H1 (cell line): ENCODE data around the gene EPHA4. TPM values are rescaled to one million over a fixed set of nuclear protein-coding genes. Genes with fewer than 3 reads are reported as not detected.

Experiments used
- CTCF ChIA-PET: fragments of 300-600 bp; sonication (Branson Sonifier 250); formaldehyde crosslinking; loops from one replicate; lab custom pipeline; 2021; ENCODE audit not compliant: partially characterized antibody; lab: Charles Lee
- POLR2A ChIA-PET: fragments of 300-600 bp; sonication (Branson Sonifier 250); formaldehyde crosslinking; loops from one replicate; lab custom pipeline; 2021; ENCODE audit warnings: inconsistent platforms; ENCODE audit not compliant: partially characterized antibody; lab: Charles Lee
- DNase-seq, 2 experiments: peaks; one replicate each; pipeline versions ENCODE4 v3.0.0 to v3.0.0-alpha.2; 2010 to 2022; ENCODE audit warnings: low spot score in 2 of 2, low read depth in 1 of 2, mixed read lengths in 1 of 2
- FAIRE-seq: peaks from 2 replicates; lab custom pipeline; 2011; peaks lifted over from hg19 to GRCh38; lab: Jason Lieb, UNC
- H2AFZ ChIP-seq: 2 replicates; pipeline ENCODE4 v1.8.1; 2012; ENCODE audit warnings: low read length, inconsistent platforms
- H2AK5ac ChIP-seq: 2 replicates; pipeline ENCODE4 v1.6.1; 2013; ENCODE audit warnings: low read depth, low read length
- H2BK120ac ChIP-seq: replicated peaks from 2 replicates; pipeline ENCODE3; 2013; ENCODE audit warnings: low read depth, low read length, inconsistent platforms
- H2BK12ac ChIP-seq: 2 replicates; pipeline ENCODE4 v1.6.1; 2013; ENCODE audit warnings: low read depth, low read length
- H2BK15ac ChIP-seq: 2 replicates; pipeline ENCODE4 v1.6.1; 2013; ENCODE audit warnings: low read length
- H2BK20ac ChIP-seq: 2 replicates; pipeline ENCODE4 v1.6.1; 2013; ENCODE audit warnings: low read length
- H2BK5ac ChIP-seq: 2 replicates; pipeline ENCODE4 v1.6.1; 2013; ENCODE audit warnings: low read depth, low read length
- H3K14ac ChIP-seq: 2 replicates; pipeline ENCODE4 v1.6.1; 2013; ENCODE audit warnings: inconsistent platforms; ENCODE audit not compliant: insufficient read length
- H3K18ac ChIP-seq: 2 replicates; pipeline ENCODE4 v1.6.1; 2013; ENCODE audit warnings: low read length; ENCODE audit errors: extremely low read depth
- H3K23ac ChIP-seq: 2 replicates; pipeline ENCODE4 v1.6.1; 2013; ENCODE audit warnings: inconsistent platforms; ENCODE audit not compliant: insufficient read length
- H3K23me2 ChIP-seq: 2 replicates; pipeline ENCODE4 v1.6.1; 2013; ENCODE audit warnings: low read depth, low read length
- H3K27ac ChIP-seq: 2 replicates; pipeline ENCODE4 v1.6.1; 2011; ENCODE audit warnings: low read depth, low read length, inconsistent platforms
- H3K27me3 ChIP-seq, 4 experiments: replicated peaks in 1 of 4; 1 replicate in 1 of 4; 2 replicates in 3 of 4; pipeline versions ENCODE4 v1.6.1 to v1.8.1; 2011 to 2013; ENCODE audit warnings: low read length in 3 of 4, mild to moderate bottlenecking in 3 of 4, inconsistent platforms in 2 of 4, mixed read lengths in 2 of 4, moderate library complexity in 1 of 4; ENCODE audit not compliant: control insufficient read depth in 3 of 4, insufficient read depth in 3 of 4; ENCODE audit errors: extremely low read depth in 1 of 4
- H3K36me3 ChIP-seq, 4 experiments: 2 replicates each; pipeline versions ENCODE4 v1.6.1 to v1.8.1; 2011 to 2013; ENCODE audit warnings: mild to moderate bottlenecking in 4 of 4, low read length in 3 of 4, moderate library complexity in 2 of 4, control low read depth in 1 of 4, inconsistent platforms in 1 of 4; ENCODE audit not compliant: insufficient read depth in 4 of 4, control insufficient read depth in 2 of 4
- H3K4ac ChIP-seq: replicated peaks from 2 replicates; pipeline ENCODE3; 2013; ENCODE audit warnings: low read length, low read depth, mixed read lengths, inconsistent platforms; ENCODE audit not compliant: insufficient read length
- H3K4me1 ChIP-seq, 4 experiments: replicated peaks in 1 of 4; 1 replicate in 1 of 4; 2 replicates in 3 of 4; pipeline versions ENCODE4 v1.6.1 to v1.8.1; 2011 to 2013; ENCODE audit warnings: low read length in 3 of 4, inconsistent platforms in 2 of 4, mixed read lengths in 1 of 4; ENCODE audit not compliant: insufficient read depth in 4 of 4, control insufficient read depth in 3 of 4
- H3K4me2 ChIP-seq, 2 experiments: 2 replicates each; pipeline versions ENCODE4 v1.6.1 to v1.8.1; 2011 to 2013; ENCODE audit warnings: low read depth in 2 of 2, low read length in 2 of 2, control low read depth in 1 of 2, inconsistent platforms in 1 of 2, mild to moderate bottlenecking in 1 of 2; ENCODE audit not compliant: insufficient read depth in 1 of 2
- H3K4me3 ChIP-seq, 4 experiments: fragments of 200-600, 300-600 bp in 1 of 4; sonication (generic), shearing (Covaris generic), sonication (Bioruptor Twin) in 1 of 4; 2 replicates each; pipeline versions ENCODE4 v1.5.1 to v1.8.1; 2011 to 2016; ENCODE audit warnings: low read length in 4 of 4, low read depth in 3 of 4, control low read depth in 2 of 4, inconsistent platforms in 2 of 4, mild to moderate bottlenecking in 2 of 4, mixed read lengths in 1 of 4, moderate library complexity in 1 of 4; ENCODE audit not compliant: insufficient read depth in 2 of 4; ENCODE audit errors: extremely low read depth in 1 of 4
- H3K56ac ChIP-seq: replicated peaks from 2 replicates; pipeline ENCODE3; 2013; ENCODE audit warnings: low read depth, mild to moderate bottlenecking, mixed read lengths, low read length, inconsistent platforms; ENCODE audit not compliant: insufficient read length
- H3K79me1 ChIP-seq: 2 replicates; pipeline ENCODE4 v1.6.1; 2013; ENCODE audit warnings: low read depth, low read length, control low read depth
- H3K79me2 ChIP-seq, 2 experiments: 2 replicates each; pipeline versions ENCODE4 v1.6.1 to v1.8.1; 2012 to 2013; ENCODE audit warnings: low read length in 2 of 2, mild to moderate bottlenecking in 2 of 2, inconsistent platforms in 1 of 2; ENCODE audit not compliant: insufficient read depth in 2 of 2, control insufficient read depth in 1 of 2
- H3K9ac ChIP-seq, 4 experiments: replicated peaks in 1 of 4; 1 replicate in 1 of 4; 2 replicates in 3 of 4; pipeline versions ENCODE4 v1.6.1 to v1.8.1; 2011 to 2013; ENCODE audit warnings: low read depth in 3 of 4, low read length in 3 of 4, control low read depth in 2 of 4, mild to moderate bottlenecking in 2 of 4, moderate library complexity in 2 of 4, inconsistent platforms in 1 of 4; ENCODE audit errors: extremely low read depth in 1 of 4
- H3K9me3 ChIP-seq, 2 experiments: 2 replicates each; pipeline versions ENCODE4 v1.6.1 to v1.8.1; 2012 to 2013; ENCODE audit warnings: mild to moderate bottlenecking in 2 of 2, moderate library complexity in 2 of 2, control low read depth in 1 of 2, inconsistent platforms in 1 of 2, low read depth in 1 of 2, low read length in 1 of 2, mixed read lengths in 1 of 2; ENCODE audit not compliant: insufficient read depth in 2 of 2
- H4K20me1 ChIP-seq, 2 experiments: replicated peaks in 1 of 2; 2 replicates each; pipeline versions ENCODE3 to v1.8.1; 2011 to 2013; ENCODE audit warnings: inconsistent platforms in 2 of 2, low read length in 2 of 2, mild to moderate bottlenecking in 1 of 2; ENCODE audit not compliant: insufficient read depth in 2 of 2, control insufficient read depth in 1 of 2
- H4K5ac ChIP-seq: 2 replicates; pipeline ENCODE4 v1.6.1; 2013; ENCODE audit warnings: low read length, low read depth, mixed read lengths, inconsistent platforms; ENCODE audit not compliant: insufficient read length
- H4K8ac ChIP-seq: 2 replicates; pipeline ENCODE4 v1.8.0; 2013; ENCODE audit warnings: mild to moderate bottlenecking, moderate library complexity, low read length, inconsistent platforms; ENCODE audit not compliant: insufficient read depth; ENCODE audit errors: extremely low read depth
- H4K91ac ChIP-seq: replicated peaks from 2 replicates; pipeline ENCODE3; 2013; ENCODE audit warnings: low read length, mixed read lengths, inconsistent platforms; ENCODE audit not compliant: insufficient read length
- BRCA1 ChIP-seq: IDR thresholded peaks from 2 replicates; pipeline ENCODE4 v1.6.1; 2012; ENCODE audit warnings: low read depth, low read length, improper control_type of control experiment
- CBX8 ChIP-seq: fragments of 300-800, 300-1000 bp; sonication (generic); IDR thresholded peaks from 2 replicates; pipeline ENCODE4 v1.7.1; 2016; ENCODE audit warnings: low read depth, low read length, borderline replicate concordance
- KDM1A ChIP-seq: fragments of 200-600, 300-600 bp; sonication (generic); IDR thresholded peaks from 2 replicates; pipeline ENCODE4 v1.7.1; 2016; ENCODE audit warnings: mild to moderate bottlenecking, low read length, borderline replicate concordance
- MAFK ChIP-seq: IDR thresholded peaks from 2 replicates; pipeline ENCODE4 v1.6.1; 2012; ENCODE audit warnings: low read depth, mild to moderate bottlenecking, improper control_type of control experiment, low read length
- POU5F1 ChIP-seq: IDR thresholded peaks from 2 replicates; pipeline ENCODE4 v1.6.1; 2011; ENCODE audit warnings: low read depth, mild to moderate bottlenecking, low read length, moderate library complexity
- RNF2 ChIP-seq: fragments of 200-900, 300-1000 bp; sonication (generic); IDR thresholded peaks from 2 replicates; pipeline ENCODE4 v1.7.1; 2016; ENCODE audit warnings: borderline replicate concordance, low read depth, mild to moderate bottlenecking, antibody characterized with exemption, low read length; ENCODE audit not compliant: poor library complexity, severe bottlenecking; ENCODE audit errors: missing control alignments
- SP1 ChIP-seq: IDR thresholded peaks from 2 replicates; pipeline ENCODE4 v1.6.1; 2011; ENCODE audit warnings: low read depth, low read length
- SRF ChIP-seq: IDR thresholded peaks from 2 replicates; pipeline ENCODE4 v1.6.1; 2011; ENCODE audit warnings: mild to moderate bottlenecking, low read depth, low read length, moderate library complexity
- TEAD4 ChIP-seq: IDR thresholded peaks from 2 replicates; pipeline ENCODE4 v1.6.1; 2012; ENCODE audit warnings: low read depth, low read length, inconsistent platforms, mixed read lengths
- ZNF274 ChIP-seq: IDR thresholded peaks from 2 replicates; pipeline ENCODE4 v1.7.0; 2012; ENCODE audit warnings: low read length, borderline replicate concordance; ENCODE audit errors: extremely low read depth
- WGBS, 2 experiments: shearing (Covaris generic) in 1 of 2; methylation state at CpG; one replicate each; pipeline versions ENCODE4 v1.1.6 to v1.1.7; 2013 to 2015; ENCODE audit warnings: low lambda C conversion rate in 2 of 2, mixed read lengths in 2 of 2, inconsistent platforms in 1 of 2, low coverage in 1 of 2, missing lambda C conversion rate in 1 of 2; ENCODE audit not compliant: insufficient replicate concordance in 2 of 2, insufficient coverage in 1 of 2, insufficient read length in 1 of 2; ENCODE audit errors: extremely low coverage in 1 of 2, missing lambda C conversion rate in 1 of 2; 5-methylcytosine and 5-hydroxymethylcytosine counted together
- polyA plus RNA-seq, 7 experiments: library from polyadenylated mRNA; depleted of rRNA in 3 of 7; stranded (reverse) in 5 of 7; unstranded in 2 of 7; fragments of >200 nt in 5 of 7; fragments of 200-250 nt in 2 of 7; gene quantifications; 1 replicate in 5 of 7; 2 replicates in 1 of 7; 4 replicates in 1 of 7; pipeline versions ENCODE4 v1.2.1 to v1.2.3, GENCODE V29; 2011 to 2013; ENCODE audit warnings: missing spikeins in 2 of 7, mixed read lengths in 2 of 7
- total RNA-seq: library from RNA; stranded (reverse); fragmentation: NEBNext Ultra II Directional; extraction: Animal tissue kit (Norgen Biotek cat#: 25700); gene quantifications from 2 replicates; pipeline ENCODE4 v1.2.1, GENCODE V29; 2021
- TF ChIP-seq, protein P1 (sequence below): IDR thresholded peaks from 2 replicates; pipeline ENCODE4 v1.6.1; 2011; ENCODE audit warnings: low read depth, mild to moderate bottlenecking, low read length; ENCODE audit not compliant: insufficient read depth
- TF ChIP-seq, protein P2 (sequence below): IDR thresholded peaks from 2 replicates; pipeline ENCODE4 v1.6.1; 2011; ENCODE audit warnings: low read length, improper control_type of control experiment

EPHA4 gene
- total and polyA plus RNA-seq, 2 of the 8 experiments (the other 6 are each of a cell fraction or from before 2014, with no cell fraction given), result 4.3 to 5.7 TPM

DNA sequence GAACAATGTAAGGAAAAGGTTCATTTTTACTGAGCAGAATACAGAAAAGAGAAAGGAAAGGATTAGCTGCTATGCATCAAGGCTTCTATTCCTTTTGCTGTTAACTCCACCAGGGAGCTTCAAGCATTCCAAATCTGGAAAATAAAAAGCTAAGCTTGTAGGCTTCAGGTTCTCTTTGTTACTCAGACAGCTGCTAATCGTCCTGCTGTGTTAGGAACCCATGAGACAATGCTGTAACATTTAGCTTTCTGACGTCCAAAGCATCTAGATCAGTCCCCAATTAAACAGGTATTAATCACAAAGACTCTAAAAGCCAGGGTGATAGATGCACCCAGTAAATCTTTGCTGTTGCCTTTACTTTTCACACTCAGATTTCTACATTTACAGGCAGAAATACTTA is 103.8 kb downstream of the EPHA4 start:
- H4K91ac ChIP-seq, result no peak overlapping the region
- H3K4me2 ChIP-seq, result peak overlapping the region in 1 of 2 experiments; percentile 4; a peak in 1 of 4 replicates
- H4K20me1 ChIP-seq, result peaks cover 0 to under 1% of the 10 kb centered on the region in 2 experiments
- no peak overlapping the region for H3K18ac ChIP-seq
- ChIA-PET POLR2A (no interaction called here), CTCF (interaction anchor here (0.7 to 1.5 kb wide), 2 partner anchors 10 to 248 kb away, joined by 3 to 4 read pairs; no protein-coding TSS in a partner anchor)
- no peak overlapping the region for H4K8ac ChIP-seq
- H2BK15ac ChIP-seq, result no peak overlapping the region
- H3K4me1 ChIP-seq, result peaks cover 5 to 7% (median 6%) of the 10 kb centered on the region in 4 experiments; a peak in 4 of 7 replicates
- H4K5ac ChIP-seq, result no peak overlapping the region
- H3K23ac ChIP-seq, result no peak overlapping the region
- no peak overlapping the region for H3K4me3 ChIP-seq
- H2AK5ac ChIP-seq, result no peak overlapping the region
- WGBS, 2 experiments, result 2% methylated on average over 2 of the region's 2 CpGs; no CpG with 5 or more reads in 1 of the 2 experiments
- H3K27ac ChIP-seq, result no peak overlapping the region
- H2BK120ac ChIP-seq, result no peak overlapping the region
- H2AFZ ChIP-seq, result no peak overlapping the region
- H2BK12ac ChIP-seq, result no peak overlapping the region
- peak; percentile 94 for FAIRE-seq
- no peaks in the 10 kb centered on the region for H3K9me3 ChIP-seq
- H3K4ac ChIP-seq, result no peak overlapping the region
- no peaks in the 10 kb centered on the region for H3K79me2 ChIP-seq
- H3K56ac ChIP-seq, result no peak overlapping the region
- no peak overlapping the region for H2BK5ac ChIP-seq
- peak; percentile 31 to 50 for DNase-seq
- H2BK20ac ChIP-seq, result no peak overlapping the region
- H3K79me1 ChIP-seq, result no peaks in the 10 kb centered on the region
- no peak overlapping the region for H3K14ac ChIP-seq
- H3K9ac ChIP-seq, result no peak overlapping the region
- peaks cover 0 to 10% (median 7%) of the 10 kb centered on the region in 4 experiments; a peak in 4 of 7 replicates for H3K27me3 ChIP-seq
- no peaks in the 10 kb centered on the region for H3K36me3 ChIP-seq
- H3K23me2 ChIP-seq, result no peaks in the 10 kb centered on the region
- TF ChIP-seq POU5F1, result peak; percentile 14; the same call in 1 of the 2 replicates
- no peak for TF ChIP-seq BRCA1
- no peak for TF ChIP-seq SRF
- TF ChIP-seq MAFK, result no peak
- TF ChIP-seq SP1, result peak; percentile 78
- TF ChIP-seq, protein P1, sequence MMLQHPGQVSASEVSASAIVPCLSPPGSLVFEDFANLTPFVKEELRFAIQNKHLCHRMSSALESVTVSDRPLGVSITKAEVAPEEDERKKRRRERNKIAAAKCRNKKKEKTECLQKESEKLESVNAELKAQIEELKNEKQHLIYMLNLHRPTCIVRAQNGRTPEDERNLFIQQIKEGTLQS, result no peak
- TF ChIP-seq TEAD4, result peak; percentile 62; the same call in 1 of the 2 replicates
- no peak for TF ChIP-seq ZNF274
- TF ChIP-seq, protein P2, sequence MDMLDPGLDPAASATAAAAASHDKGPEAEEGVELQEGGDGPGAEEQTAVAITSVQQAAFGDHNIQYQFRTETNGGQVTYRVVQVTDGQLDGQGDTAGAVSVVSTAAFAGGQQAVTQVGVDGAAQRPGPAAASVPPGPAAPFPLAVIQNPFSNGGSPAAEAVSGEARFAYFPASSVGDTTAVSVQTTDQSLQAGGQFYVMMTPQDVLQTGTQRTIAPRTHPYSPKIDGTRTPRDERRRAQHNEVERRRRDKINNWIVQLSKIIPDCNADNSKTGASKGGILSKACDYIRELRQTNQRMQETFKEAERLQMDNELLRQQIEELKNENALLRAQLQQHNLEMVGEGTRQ, result no peak
- TF ChIP-seq KDM1A, result no peak
- TF ChIP-seq CBX8, result no peak
- no peak for TF ChIP-seq RNF2
